ENCODE measurements around the gene COA1. TPM values are rescaled to one million over a fixed set of nuclear protein-coding genes. Genes with fewer than 3 reads are reported as not detected.
A peak's percentile ranks its signal among the peaks of the same experiment; 100 is the strongest.

Gene COA1
- polyA plus RNA-seq, 1 of the 3 experiments (the other 2 are of a cell fraction): 42.8 TPM

GRCh38 chr7:43647339-43647672 is 82.0 kb downstream of the COA1 start (continued):
- TF ChIP-seq NFIC (IDR thresholded peaks at IDR 0.05; ENCODE audit: borderline replicate concordance): no peak
- TF ChIP-seq RFX5 (IDR thresholded peaks at IDR 0.05; ENCODE audit: low read length): no peak

- CTCF ChIA-PET: interaction anchor here (1.2 to 6.7 kb wide), 6 partner anchors 9 to 193 kb away, joined by 3 to 45 read pairs (median 8); partner anchors contain the start of gene STK17A
- TF ChIP-seq TCF12 (IDR thresholded peaks at IDR 0.05): peak; percentile 69
- peak; percentile 80 for TF ChIP-seq NFIC (IDR thresholded peaks at IDR 0.05; ENCODE audit: borderline replicate concordance)
- TF ChIP-seq TAF1 (IDR thresholded peaks at IDR 0.05; ENCODE audit: borderline replicate concordance, low read depth, low read length): peak; percentile 35; the same call in 1 of the 2 replicates
- no peak for TF ChIP-seq EZH2phosphoT487 (IDR thresholded peaks at IDR 0.05; ENCODE audit: borderline replicate concordance, low read depth)
- TF ChIP-seq FOSL2 (IDR thresholded peaks at IDR 0.05; ENCODE audit: borderline replicate concordance, low read depth): peak; percentile 67; the same call in 1 of the 2 replicates
- no peak for TF ChIP-seq IRF3 (IDR thresholded peaks at IDR 0.05; ENCODE audit: low read depth, low read length)
- no peak for TF ChIP-seq USF1 (IDR thresholded peaks at IDR 0.05; ENCODE audit: borderline replicate concordance, low read depth)
- no peak for TF ChIP-seq SMC3 (IDR thresholded peaks at IDR 0.05; ENCODE audit: low read depth, low read length)
- TF ChIP-seq NRF1 (IDR thresholded peaks at IDR 0.05; ENCODE audit: low read depth, low read length): no peak
- peak; percentile 58; the same call in 1 of the 2 replicates for TF ChIP-seq FOXM1 (IDR thresholded peaks at IDR 0.05; ENCODE audit: low read depth)
- no peak for TF ChIP-seq RFX5 (IDR thresholded peaks at IDR 0.05; ENCODE audit: low read length)
- no peak for TF ChIP-seq MEF2A (IDR thresholded peaks at IDR 0.05; ENCODE audit: borderline replicate concordance, low read depth)
- TF ChIP-seq FOXJ3 (CRISPR knock-in tag; IDR thresholded peaks at IDR 0.05): no peak
- peak; percentile 24; the same call in 1 of the 2 replicates for TF ChIP-seq JUND (IDR thresholded peaks at IDR 0.05)
- TF ChIP-seq MAX (IDR thresholded peaks at IDR 0.05; ENCODE audit: low read depth): no peak
- TF ChIP-seq CHD2 (IDR thresholded peaks at IDR 0.05; ENCODE audit: low read length, partially characterized antibody): no peak
- TF ChIP-seq RXRA (IDR thresholded peaks at IDR 0.05; ENCODE audit: borderline replicate concordance, low read depth): peak; percentile 74; the same call in 1 of the 2 replicates
- peak; percentile 65 for TF ChIP-seq PBX3 (IDR thresholded peaks at IDR 0.05)
- peak; percentile 32 for TF ChIP-seq TEAD4 (IDR thresholded peaks at IDR 0.05; ENCODE audit: borderline replicate concordance, insufficient read depth)
- no peak; the same call in none of the 2 replicates for TF ChIP-seq POLR2AphosphoS5 (IDR thresholded peaks at IDR 0.05; ENCODE audit: low read depth, low read length)
- TF ChIP-seq EP300 (IDR thresholded peaks at IDR 0.05; ENCODE audit: borderline replicate concordance in 1 of 2, low read depth in 1 of 2, low read length in 1 of 2): peak in 1 of 2 experiments; percentile 57; a peak in 2 of 4 replicates
- no peak for TF ChIP-seq RCOR1 (IDR thresholded peaks at IDR 0.05; ENCODE audit: low read length)
- no peak for TF ChIP-seq MXI1 (IDR thresholded peaks at IDR 0.05; ENCODE audit: low read depth, low read length)
- no peak for TF ChIP-seq YY1 (IDR thresholded peaks at IDR 0.05; ENCODE audit: low read depth)
- TF ChIP-seq RAD21 (IDR thresholded peaks at IDR 0.05; ENCODE audit: low read length): no peak
- TF ChIP-seq GATA2 (CRISPR knock-in tag; IDR thresholded peaks at IDR 0.05): peak; percentile 47; the same call in 1 of the 2 replicates
- no peak for TF ChIP-seq USF2 (IDR thresholded peaks at IDR 0.05; ENCODE audit: borderline replicate concordance, low read depth, low read length)
- no peak for TF ChIP-seq GABPA (IDR thresholded peaks at IDR 0.05; ENCODE audit: low read depth)
Observed at GRCh38 chr7:43646603-43647338, 82.6 kb downstream of the COA1 start.

More at GRCh38 chr7:43646603-43647338, 82.6 kb downstream of the COA1 start:
- Histone ChIP-seq H3K4me1 (ENCODE audit: control insufficient read depth in 1 of 2, insufficient read depth in 2 of 2, low read depth in 1 of 2, low read length in 1 of 2) (peaks cover 61 to 65% of the 10 kb centered on the region in 2 experiments), H2AFZ (ENCODE audit: low read depth) (no peak overlapping the region), H4K20me1 (ENCODE audit: insufficient read depth) (no peaks in the 10 kb centered on the region), H3K79me2 (ENCODE audit: insufficient read depth) (peaks cover 64% of the 10 kb centered on the region), H3K9me2 (no peaks in the 10 kb centered on the region), H3K36me3 (replicated peaks in 1 of 2; ENCODE audit: control insufficient read depth in 1 of 2, insufficient read depth in 2 of 2, low read length in 1 of 2) (peaks cover 13 to 32% of the 10 kb centered on the region in 2 experiments), H3K4me3 (ENCODE audit: low read depth in 2 of 2, low read length in 1 of 2) (peak overlapping the region; percentile 20 to 44; a peak in 3 of 4 replicates), H3K9ac (peak overlapping the region; percentile 93), H3K27me3 (ENCODE audit: insufficient read depth) (no peaks in the 10 kb centered on the region), H3K9me3 (no peaks in the 10 kb centered on the region), H3K4me2 (peak overlapping the region; percentile 85), H3F3A (replicated peaks; ENCODE audit: insufficient read depth) (peaks cover 66% of the 10 kb centered on the region), H3K27ac (ENCODE audit: low read depth in 2 of 2, low read length in 1 of 2) (peak overlapping the region; percentile 98 to 100)
- WGBS (ENCODE audit: low lambda C conversion rate): 12% methylated on average over 8 of the region's 8 CpGs
- POLR2A ChIA-PET: no interaction called here
- DNase-seq: peak; percentile 57
